Stomach (tissue), 9 donors: ENCODE results near the gene DCC. TPM values are rescaled to one million over a fixed set of nuclear protein-coding genes. Genes with fewer than 3 reads are reported as not detected.

ENCODE experiments used
- DNase-seq, 2 donors: peaks; one replicate each; pipeline versions ENCODE4 v3.0.0 to v3.0.0-alpha.2; 2013 to 2019
- H3K27ac ChIP-seq, 5 donors: fragments of 200-600 bp in 4 of 5; sonication (generic) in 4 of 5; one replicate each; pipeline ENCODE4 v1.5.1; 2013 to 2019; ENCODE audit warnings: mild to moderate bottlenecking in 1 of 5, moderate library complexity in 1 of 5
- H3K27me3 ChIP-seq, 3 donors: fragments of 200-600 bp; sonication (generic); one replicate each; pipeline ENCODE4 v1.5.1; 2017 to 2019; ENCODE audit warnings: mixed run types in 1 of 3
- H3K36me3 ChIP-seq, 4 donors: fragments of 200-600 bp; sonication (generic); 1 replicate in 3 of 4; 2 replicates in 1 of 4; pipeline ENCODE4 v1.5.1; 2016 to 2019
- H3K4me1 ChIP-seq, 4 donors: fragments of 200-600 bp; sonication (generic); one replicate each; pipeline ENCODE4 v1.5.1; 2016 to 2019
- H3K4me3 ChIP-seq, 4 donors: fragments of 200-600 bp; sonication (generic) in 3 of 4; one replicate each; pipeline ENCODE4 v1.5.1; 2016 to 2019; ENCODE audit warnings: mild to moderate bottlenecking in 1 of 4
- H3K9me3 ChIP-seq, 4 donors: fragments of 200-600 bp; sonication (generic); one replicate each; pipeline ENCODE4 v1.5.1; 2016 to 2019
- CTCF ChIP-seq, 7 experiments: fragments of 450-650 bp in 4 of 7; fragments of 200-600 bp in 3 of 7; sonication (generic) in 3 of 7; IDR thresholded peaks; one replicate each; pipeline ENCODE4 v1.5.1; 2016 to 2019; ENCODE audit warnings: antibody characterized with exemption in 7 of 7, control low read depth in 2 of 7, mild to moderate bottlenecking in 1 of 7
- EP300 ChIP-seq: sonication (generic); formaldehyde crosslinking; IDR thresholded peaks from one replicate; pipeline ENCODE4 v1.6.1; 2017; ENCODE audit warnings: antibody characterized with exemption
- POLR2A ChIP-seq, 4 donors: fragments of 450-650 bp; IDR thresholded peaks; one replicate each; pipeline ENCODE4 v1.6.1; 2016; ENCODE audit warnings: antibody characterized with exemption in 4 of 4, control low read depth in 2 of 4, mild to moderate bottlenecking in 1 of 4, moderate library complexity in 1 of 4
- POLR2AphosphoS5 ChIP-seq, 3 donors: sonication (generic); formaldehyde crosslinking; IDR thresholded peaks; one replicate each; pipeline ENCODE4 v1.6.1; 2016; ENCODE audit warnings: antibody characterized with exemption in 3 of 3
- WGBS, 5 donors: extraction: QIAGEN DNeasy Blood & Tissue Kit in 3 of 5; methylation state at CpG; one replicate each; pipeline versions ENCODE4 v1.1.5 to v1.1.7; 2013 to 2018; 5-methylcytosine and 5-hydroxymethylcytosine counted together
- intact Hi-C: fragments of 100-400 bp; cut with DNase I; formaldehyde crosslinking; loops from one replicate; pipeline ENCODE4 v1.15.1; 2023; ENCODE audit warnings: low total_unique reads
- polyA plus RNA-seq, 3 donors: library from polyadenylated mRNA; stranded (reverse); fragments of 200-250 nt; gene quantifications; one replicate each; pipeline ENCODE4 v1.2.3, GENCODE V29; 2013
- total RNA-seq, 5 donors: library from RNA; depleted of rRNA; stranded (reverse); fragments of >200 nt; gene quantifications; one replicate each; pipeline versions ENCODE4 v1.1.0 to v1.2.3, GENCODE V29; 2014 to 2016
- donor health status: healthy with polysubstance abuse.
- donor health status: Bipolar disorder and iron deficiency.
- donor health status: healthy.

Gene DCC
- total and polyA plus RNA-seq, 8 donors, result 0.58 to 1.7 TPM; not detected in 6

GRCh38 chr18:53382870-53383269, 1042.9 kb downstream of the DCC start:
- H3K36me3 ChIP-seq, result no peaks in the 10 kb centered on the region
- intact Hi-C loops, result no loop called here
- H3K27ac ChIP-seq, result no peak overlapping the region
- no peak for DNase-seq
- 52 to 67% (median 58%) methylated on average over 1 of the region's 1 CpG for whole genome bisulfite sequencing, 5 donors
- H3K4me3 ChIP-seq, result no peak overlapping the region
- no peaks in the 10 kb centered on the region for H3K27me3 ChIP-seq
- TF ChIP-seq EP300, result no peak
- TF ChIP-seq POLR2A (IDR thresholded peaks at IDR 0.05), result no peak
- no peak for TF ChIP-seq POLR2AphosphoS5 (IDR thresholded peaks at IDR 0.05)
- no peak for TF ChIP-seq CTCF (IDR thresholded peaks at IDR 0.05)
- no peaks in the 10 kb centered on the region for H3K4me1 ChIP-seq
- no peaks in the 10 kb centered on the region for H3K9me3 ChIP-seq

GRCh38 chr18:53385889-53386288, 1045.9 kb downstream of the DCC start:
- no peak overlapping the region for H3K27ac ChIP-seq
- WGBS, 5 donors, result 59 to 72% (median 68%) methylated on average over 3 of the region's 3 CpGs
- TF ChIP-seq EP300 (no peak), POLR2AphosphoS5 (IDR thresholded peaks at IDR 0.05) (no peak), POLR2A (IDR thresholded peaks at IDR 0.05) (no peak), CTCF (IDR thresholded peaks at IDR 0.05) (no peak)
- no peaks in the 10 kb centered on the region for H3K27me3 ChIP-seq
- DNase-seq, result no peak
- intact Hi-C loops, result no loop called here
- H3K4me1 ChIP-seq, result no peaks in the 10 kb centered on the region
- no peaks in the 10 kb centered on the region for H3K36me3 ChIP-seq
- no peaks in the 10 kb centered on the region for H3K9me3 ChIP-seq
- H3K4me3 ChIP-seq, result no peak overlapping the region

- TF ChIP-seq POLR2AphosphoS5 (IDR thresholded peaks at IDR 0.05) (no peak), EP300 (no peak), POLR2A (IDR thresholded peaks at IDR 0.05) (no peak), CTCF (IDR thresholded peaks at IDR 0.05) (no peak)
- DNase-seq, result no peak
- H3K27me3 ChIP-seq, result no peaks in the 10 kb centered on the region
- H3K27ac ChIP-seq, result no peak overlapping the region
- intact Hi-C loops, result no loop called here
- H3K36me3 ChIP-seq, result no peaks in the 10 kb centered on the region
- H3K9me3 ChIP-seq, result no peaks in the 10 kb centered on the region
- H3K4me1 ChIP-seq, result no peaks in the 10 kb centered on the region
- 57 to 90% (median 75%) methylated on average over 3 of the region's 3 CpGs for WGBS, 5 donors
- H3K4me3 ChIP-seq, result no peak overlapping the region
Measured at GRCh38 chr18:53387581-53387980, 1047.6 kb downstream of the DCC start.

- intact Hi-C loops, result no loop called here
- Histone ChIP-seq H3K27me3 (no peaks in the 10 kb centered on the region), H3K9me3 (no peaks in the 10 kb centered on the region), H3K27ac (no peak overlapping the region), H3K4me3 (no peak overlapping the region), H3K36me3 (no peaks in the 10 kb centered on the region), H3K4me1 (no peaks in the 10 kb centered on the region)
- no peak for DNase-seq
- 69 to 75% (median 74%) methylated on average over 3 of the region's 3 CpGs for WGBS, 5 donors
- TF ChIP-seq POLR2A (IDR thresholded peaks at IDR 0.05) (no peak), POLR2AphosphoS5 (IDR thresholded peaks at IDR 0.05) (no peak), CTCF (IDR thresholded peaks at IDR 0.05) (no peak), EP300 (no peak)
Measured at GRCh38 chr18:53402670-53403069, 1062.7 kb downstream of the DCC start.
